Measurements from ENCODE around the gene CFAP74. TPM values are rescaled to one million over a fixed set of nuclear protein-coding genes. Genes with fewer than 3 reads are reported as not detected.
A peak's percentile ranks its signal among the peaks of the same experiment; 100 is the strongest.

CFAP74 gene
- total and polyA plus RNA-seq, 2 of the 13 experiments (the other 11 are each of a cell fraction or from before 2014, with no cell fraction given) = 0.27 to 0.62 TPM

GRCh38 chr1:1920057-1920607, 83.5 kb downstream of the CFAP74 start (continued):
- peak; percentile 45; the same call in 1 of the 2 replicates for TF ChIP-seq WIZ (CRISPR knock-in tag; IDR thresholded peaks at IDR 0.05)
- no peak for TF ChIP-seq RBFOX2 (IDR thresholded peaks at IDR 0.05; ENCODE audit: low read depth, low read length)
- TF ChIP-seq MXD1 (CRISPR knock-in tag; IDR thresholded peaks at IDR 0.05) = peak; percentile 52; the same call in 1 of the 2 replicates
- TF ChIP-seq CSRNP1 (CRISPR knock-in tag; IDR thresholded peaks at IDR 0.05) = no peak
- TF ChIP-seq ZNF691 (CRISPR knock-in tag; IDR thresholded peaks at IDR 0.05; ENCODE audit: borderline replicate concordance, low read depth) = no peak
- no peak for TF ChIP-seq ZC3H4 (CRISPR knock-in tag; IDR thresholded peaks at IDR 0.05; ENCODE audit: borderline replicate concordance)
- TF ChIP-seq SMYD3 (CRISPR knock-in tag; IDR thresholded peaks at IDR 0.05) = 0 out of 2 replicates have a peak, but pooled peaks have one; percentile 57
- TF ChIP-seq ZNF333 (CRISPR knock-in tag; IDR thresholded peaks at IDR 0.05; ENCODE audit: borderline replicate concordance) = peak; percentile 84; the same call in 1 of the 2 replicates
- peak; percentile 45; the same call in 1 of the 2 replicates for TF ChIP-seq HINFP (CRISPR knock-in tag; IDR thresholded peaks at IDR 0.05; ENCODE audit: low read depth)
- 0 out of 2 replicates have a peak, but pooled peaks have one; percentile 21 for TF ChIP-seq ZNF101 (CRISPR knock-in tag; IDR thresholded peaks at IDR 0.05; ENCODE audit: borderline replicate concordance, low read depth)
- TF ChIP-seq NCOA1 (CRISPR knock-in tag; IDR thresholded peaks at IDR 0.05) = no peak
- TF ChIP-seq ZNF235 (CRISPR knock-in tag; IDR thresholded peaks at IDR 0.05; ENCODE audit: borderline replicate concordance) = no peak
- TF ChIP-seq EEA1 (CRISPR knock-in tag; IDR thresholded peaks at IDR 0.05; ENCODE audit: borderline replicate concordance) = peak; percentile 18; the same call in 1 of the 2 replicates
- TF ChIP-seq ZNF605 (CRISPR knock-in tag; IDR thresholded peaks at IDR 0.05) = peak; percentile 2; the same call in 1 of the 2 replicates
- no peak for TF ChIP-seq ZNF790 (CRISPR knock-in tag; IDR thresholded peaks at IDR 0.05; ENCODE audit: borderline replicate concordance)
- no peak for TF ChIP-seq ZNF558 (CRISPR knock-in tag; IDR thresholded peaks at IDR 0.05; ENCODE audit: borderline replicate concordance)
- 0 out of 2 replicates have a peak, but pooled peaks have one; percentile 13 for TF ChIP-seq REL (CRISPR knock-in tag; conservative IDR thresholded peaks at IDR 0.05)
- TF ChIP-seq MED8 (CRISPR knock-in tag; IDR thresholded peaks at IDR 0.05; ENCODE audit: insufficient replicate concordance) = peak; percentile 58
- TF ChIP-seq NR2F2 (IDR thresholded peaks at IDR 0.05; ENCODE audit: borderline replicate concordance, low read depth) = no peak
- no peak for TF ChIP-seq ZGPAT (CRISPR knock-in tag; IDR thresholded peaks at IDR 0.05)
- TF ChIP-seq NR0B2 (CRISPR knock-in tag; IDR thresholded peaks at IDR 0.05) = 0 out of 2 replicates have a peak, but pooled peaks have one; percentile 14
- TF ChIP-seq ZNF317 (CRISPR knock-in tag; IDR thresholded peaks at IDR 0.05) = peak; percentile 78
- no peak; the same call in 1 of the 2 replicates for TF ChIP-seq JUN (CRISPR knock-in tag; IDR thresholded peaks at IDR 0.05)

Measured in HepG2 (cell line).